ENCODE results near the gene BRD1.

The BRD1 gene

DNA sequence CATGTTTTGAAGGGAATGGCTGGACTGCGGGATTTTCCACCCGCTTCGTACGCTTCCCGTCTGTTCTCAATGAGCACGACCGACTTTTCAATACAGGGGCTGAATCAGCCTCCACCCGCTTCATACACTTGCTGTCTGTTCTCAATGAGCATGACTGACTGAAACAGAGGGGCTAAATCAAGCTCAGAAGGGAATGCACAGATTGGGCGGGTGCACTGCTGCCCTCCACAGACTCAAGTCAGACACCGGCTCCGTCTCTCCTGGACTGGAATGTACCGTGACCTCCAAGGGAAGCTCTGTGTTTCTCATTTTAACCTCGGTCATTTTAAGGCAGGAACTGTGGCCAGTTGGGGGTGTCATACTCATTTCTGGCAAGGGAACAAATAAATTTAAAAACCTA lies 48.5 kb downstream of the BRD1 start:
- DNase-seq (ENCODE audit: low read depth, low spot score) = no peak
- TF ChIP-seq, protein P1, sequence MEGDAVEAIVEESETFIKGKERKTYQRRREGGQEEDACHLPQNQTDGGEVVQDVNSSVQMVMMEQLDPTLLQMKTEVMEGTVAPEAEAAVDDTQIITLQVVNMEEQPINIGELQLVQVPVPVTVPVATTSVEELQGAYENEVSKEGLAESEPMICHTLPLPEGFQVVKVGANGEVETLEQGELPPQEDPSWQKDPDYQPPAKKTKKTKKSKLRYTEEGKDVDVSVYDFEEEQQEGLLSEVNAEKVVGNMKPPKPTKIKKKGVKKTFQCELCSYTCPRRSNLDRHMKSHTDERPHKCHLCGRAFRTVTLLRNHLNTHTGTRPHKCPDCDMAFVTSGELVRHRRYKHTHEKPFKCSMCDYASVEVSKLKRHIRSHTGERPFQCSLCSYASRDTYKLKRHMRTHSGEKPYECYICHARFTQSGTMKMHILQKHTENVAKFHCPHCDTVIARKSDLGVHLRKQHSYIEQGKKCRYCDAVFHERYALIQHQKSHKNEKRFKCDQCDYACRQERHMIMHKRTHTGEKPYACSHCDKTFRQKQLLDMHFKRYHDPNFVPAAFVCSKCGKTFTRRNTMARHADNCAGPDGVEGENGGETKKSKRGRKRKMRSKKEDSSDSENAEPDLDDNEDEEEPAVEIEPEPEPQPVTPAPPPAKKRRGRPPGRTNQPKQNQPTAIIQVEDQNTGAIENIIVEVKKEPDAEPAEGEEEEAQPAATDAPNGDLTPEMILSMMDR (IDR thresholded peaks at IDR 0.05; ENCODE audit: insufficient read depth, low read length, missing control alignments) = no peak
- ChIA-PET POLR2A (no interaction called here), CTCF (no interaction called here)
- H3K4me3 ChIP-seq (ENCODE audit: low read depth, low read length) = no peak overlapping the region

DNA sequence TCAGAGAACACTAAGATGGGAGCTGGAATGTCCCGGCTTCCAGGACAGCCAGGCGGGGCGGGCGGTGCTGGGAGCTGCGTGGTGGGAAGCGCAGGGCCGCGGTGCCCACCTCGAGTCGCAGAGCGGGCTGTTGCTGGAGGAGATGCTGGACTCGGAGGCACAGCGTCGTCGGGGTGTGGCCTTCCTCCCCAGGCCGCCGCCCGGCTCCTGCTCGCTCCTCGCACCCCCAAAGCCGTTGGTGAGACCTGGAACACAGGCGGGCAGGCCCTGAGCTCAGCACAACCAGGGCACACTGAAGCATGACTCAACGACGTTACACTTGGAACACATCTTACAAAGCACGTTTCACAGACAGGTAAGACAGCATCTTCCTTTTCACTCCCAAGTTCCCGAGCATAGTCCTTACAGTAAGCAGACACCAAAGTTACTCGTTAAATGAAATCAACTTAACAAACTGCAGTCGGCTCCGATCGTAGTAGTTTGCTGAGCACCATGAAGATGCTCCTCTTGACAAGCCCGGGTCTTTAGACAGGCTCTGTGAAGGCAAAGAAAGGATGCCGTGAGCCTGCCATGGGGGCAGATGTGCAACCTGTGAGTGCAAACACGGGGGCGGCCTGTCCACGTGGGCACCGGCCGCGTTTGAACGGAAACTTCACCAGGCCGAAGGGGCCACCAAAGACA lies 50.0 kb downstream of the BRD1 start:
- ChIA-PET POLR2A (no interaction called here), CTCF (interaction anchor here (1.3 to 3.6 kb wide), 2 partner anchors 10 to 13 kb away, joined by 3 to 11 read pairs; no protein-coding TSS in a partner anchor)
- DNase-seq (ENCODE audit: low read depth, low spot score) = no peak
- TF ChIP-seq, protein P1 (IDR thresholded peaks at IDR 0.05; ENCODE audit: insufficient read depth, low read length, missing control alignments) = no peak
- no peak overlapping the region for H3K4me3 ChIP-seq (ENCODE audit: low read depth, low read length)

DNA sequence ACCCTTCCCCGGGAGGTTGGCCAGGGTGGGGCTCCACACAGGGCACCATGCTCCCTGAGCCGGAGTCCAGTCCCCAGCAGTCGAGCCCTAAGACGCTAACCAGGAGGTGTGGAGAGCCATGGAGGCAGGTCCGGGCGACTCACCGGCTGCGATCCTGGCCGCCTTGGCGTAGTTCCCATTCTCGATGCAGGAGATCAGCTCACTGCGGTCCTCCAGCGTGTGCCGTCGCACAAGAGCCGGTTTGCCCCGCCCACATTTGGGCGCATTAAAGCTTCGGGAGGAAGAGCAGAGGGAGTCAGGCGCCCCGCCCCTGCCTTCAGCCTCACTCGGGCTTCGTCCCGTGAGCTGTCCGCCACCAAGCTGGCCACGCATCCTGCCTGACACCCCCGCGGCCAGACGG lies 50.8 kb downstream of the BRD1 start:
- TF ChIP-seq, protein P1 (IDR thresholded peaks at IDR 0.05; ENCODE audit: insufficient read depth, low read length, missing control alignments) = no peak
- ChIA-PET CTCF (interaction anchor here (1.3 to 3.6 kb wide), 2 partner anchors 9 to 14 kb away, joined by 3 to 11 read pairs; no protein-coding TSS in a partner anchor), POLR2A (no interaction called here)
- H3K4me3 ChIP-seq (ENCODE audit: low read depth, low read length) = no peak overlapping the region
- DNase-seq (ENCODE audit: low read depth, low spot score) = no peak

DNA sequence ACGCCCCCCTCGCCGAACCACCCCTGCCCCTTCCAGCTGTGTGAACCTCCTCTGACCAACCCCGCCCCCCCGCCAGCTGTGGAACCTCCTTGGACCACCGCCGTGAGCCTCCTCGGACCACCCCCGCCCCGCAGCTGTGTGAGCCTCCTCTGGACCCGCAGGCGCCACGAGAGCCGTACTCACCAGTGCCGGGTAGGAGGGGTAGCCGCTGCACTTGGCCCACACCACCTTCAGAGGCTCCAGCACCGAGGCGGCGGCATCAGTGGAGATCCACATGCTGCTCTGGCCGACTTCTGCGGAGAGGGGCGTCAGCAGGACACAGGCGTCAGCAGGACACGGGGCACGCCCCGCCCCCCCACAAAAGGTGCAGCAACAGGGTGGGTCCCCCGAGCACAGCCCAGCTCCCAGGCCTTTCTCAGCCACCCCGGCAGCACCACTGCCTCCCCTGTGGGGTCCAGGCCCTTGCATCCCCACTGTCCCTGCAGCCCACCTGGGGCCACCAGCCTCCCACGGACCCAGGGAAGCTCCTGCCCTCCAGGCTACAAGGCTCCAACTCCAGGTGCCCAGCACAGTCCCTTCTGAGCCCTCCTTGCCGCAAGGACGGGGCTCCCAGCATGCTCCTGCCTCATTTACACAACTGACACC lies 51.7 kb downstream of the BRD1 start:
- DNase-seq (ENCODE audit: low read depth, low spot score) = no peak
- H3K4me3 ChIP-seq (ENCODE audit: low read depth, low read length) = no peak overlapping the region
- TF ChIP-seq, protein P1 (IDR thresholded peaks at IDR 0.05; ENCODE audit: insufficient read depth, low read length, missing control alignments) = no peak
- CTCF ChIA-PET = interaction anchor here (3.6 kb wide), 1 partner anchor 8 kb away, joined by 11 read pairs; no protein-coding TSS in a partner anchor
- POLR2A ChIA-PET = no interaction called here

DNA sequence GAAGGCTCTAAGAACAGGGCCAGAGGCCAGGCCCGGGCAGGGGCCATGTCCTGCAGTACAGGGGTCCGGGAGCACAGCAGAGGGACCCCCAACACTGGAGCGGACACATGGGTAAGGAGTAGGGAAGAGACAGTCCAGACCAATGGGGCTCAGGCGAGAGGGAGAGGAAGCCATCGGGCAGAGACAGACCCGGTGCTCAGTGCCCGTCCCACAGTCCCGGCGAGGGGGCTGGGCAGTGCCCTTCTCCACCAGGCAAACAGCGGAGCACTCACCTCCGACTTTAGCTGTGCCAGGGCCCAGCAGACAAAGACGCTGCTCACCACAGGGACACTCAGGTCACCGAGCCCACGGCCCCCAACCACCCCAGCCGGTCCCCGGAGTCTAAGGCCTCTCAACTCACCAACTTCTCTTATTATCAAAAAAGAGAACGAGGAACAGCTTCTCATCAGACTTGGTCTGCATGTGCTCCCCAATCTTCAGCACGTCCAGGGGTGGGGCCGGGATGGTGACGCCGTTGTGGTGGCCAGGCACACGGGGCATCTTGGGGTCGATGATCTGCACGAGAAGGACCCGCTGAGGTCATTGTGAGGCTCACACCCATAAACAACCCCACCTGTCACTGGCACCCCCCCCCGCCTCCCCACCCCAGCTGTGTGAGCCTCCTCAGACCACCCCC lies 52.3 kb downstream of the BRD1 start:
- no peak for DNase-seq (ENCODE audit: low read depth, low spot score)
- no peak overlapping the region for H3K4me3 ChIP-seq (ENCODE audit: low read depth, low read length)
- POLR2A ChIA-PET = no interaction called here
- TF ChIP-seq, protein P1 (IDR thresholded peaks at IDR 0.05; ENCODE audit: insufficient read depth, low read length, missing control alignments) = no peak
- CTCF ChIA-PET = interaction anchor here (3.6 kb wide), 1 partner anchor 8 kb away, joined by 11 read pairs; no protein-coding TSS in a partner anchor
